IMR-90 (cell line): ENCODE results near the gene UBE2E2. TPM values are rescaled to one million over a fixed set of nuclear protein-coding genes. Genes with fewer than 3 reads are reported as not detected.

Experiments used
- ATAC-seq: fragments of 200-7000 bp; cut with Tn5 transposase; 2 replicates; pipeline ENCODE4 v1.9.1; 2020; ENCODE audit warnings: low read depth, mild to moderate bottlenecking, moderate library complexity
- BruUV-seq: library from RNA; stranded (reverse); fragments of 400-500 nt; replicated peaks from 2 replicates; lab custom pipeline; 2021; lab: Mats Ljungman, UMichigan
- CTCF ChIA-PET: fragments of 300-600 bp; formaldehyde crosslinking; extraction: SDS; loops from one replicate; lab custom pipeline; 2021; ENCODE audit warnings: antibody characterized with exemption; lab: Yijun Ruan, JAX
- POLR2A ChIA-PET: fragments of 300-600 bp; sonication (Branson Sonifier 250); formaldehyde crosslinking; loops from one replicate; lab custom pipeline; 2022; ENCODE audit warnings: antibody characterized with exemption; ENCODE audit not compliant: unreplicated experiment; lab: Charles Lee
- DNase-seq: peaks from one replicate; pipeline ENCODE4 v3.0.0; 2013
- H2AFZ ChIP-seq: replicated peaks from 2 replicates; pipeline ENCODE3; 2013; ENCODE audit warnings: low read length, mild to moderate bottlenecking; ENCODE audit not compliant: poor library complexity
- H2AK5ac ChIP-seq: 2 replicates; pipeline ENCODE4 v1.6.1; 2013; ENCODE audit warnings: low read depth, low read length, inconsistent platforms
- H2AK9ac ChIP-seq: replicated peaks from 2 replicates; pipeline ENCODE3; 2013; ENCODE audit warnings: mild to moderate bottlenecking, low read depth, low read length, moderate library complexity; ENCODE audit not compliant: poor library complexity
- H2BK120ac ChIP-seq: 2 replicates; pipeline ENCODE4 v1.6.1; 2013; ENCODE audit warnings: low read depth, low read length, inconsistent platforms
- H2BK15ac ChIP-seq: 3 replicates; pipeline ENCODE4 v1.6.1; 2013; ENCODE audit warnings: low read depth, low read length, inconsistent platforms
- H2BK20ac ChIP-seq: 2 replicates; pipeline ENCODE4 v1.6.1; 2013; ENCODE audit warnings: low read depth, mild to moderate bottlenecking, inconsistent platforms, low read length, moderate library complexity
- H2BK5ac ChIP-seq: 2 replicates; pipeline ENCODE4 v1.6.1; 2013; ENCODE audit warnings: mild to moderate bottlenecking, low read depth, low read length, inconsistent platforms; ENCODE audit not compliant: poor library complexity, severe bottlenecking
- H3K14ac ChIP-seq: replicated peaks from 2 replicates; pipeline ENCODE4 v1.6.1; 2013; ENCODE audit warnings: low read depth, low read length, inconsistent platforms
- H3K18ac ChIP-seq: 2 replicates; pipeline ENCODE4 v1.6.1; 2013; ENCODE audit warnings: low read depth, low read length, control low read depth
- H3K23ac ChIP-seq: 2 replicates; pipeline ENCODE4 v1.6.1; 2013; ENCODE audit warnings: low read depth, low read length, inconsistent platforms
- H3K27ac ChIP-seq: 2 replicates; pipeline ENCODE4 v1.5.1; 2013; ENCODE audit warnings: mild to moderate bottlenecking, control low read depth, low read length; ENCODE audit not compliant: insufficient read depth
- H3K27me3 ChIP-seq: 2 replicates; pipeline ENCODE4 v1.6.1; 2013; ENCODE audit warnings: low read length; ENCODE audit not compliant: control insufficient read depth, insufficient read depth
- H3K36me3 ChIP-seq: 2 replicates; pipeline ENCODE4 v1.6.1; 2013; ENCODE audit warnings: low read length, mixed read lengths; ENCODE audit not compliant: control insufficient read depth, insufficient read depth
- H3K4ac ChIP-seq: 2 replicates; pipeline ENCODE4 v1.6.1; 2013; ENCODE audit warnings: low read depth, low read length, inconsistent platforms
- H3K4me1 ChIP-seq: 2 replicates; pipeline ENCODE4 v1.6.1; 2013; ENCODE audit warnings: low read length, mixed read lengths; ENCODE audit not compliant: control insufficient read depth, insufficient read depth
- H3K4me2 ChIP-seq: 2 replicates; pipeline ENCODE4 v1.6.1; 2013; ENCODE audit warnings: low read depth, mild to moderate bottlenecking, control low read depth, low read length, moderate library complexity
- H3K4me3 ChIP-seq: 2 replicates; pipeline ENCODE4 v1.5.1; 2013; ENCODE audit warnings: low read depth, mild to moderate bottlenecking, control low read depth, low read length, moderate library complexity; ENCODE audit not compliant: insufficient read depth
- H3K56ac ChIP-seq: 2 replicates; pipeline ENCODE4 v1.6.1; 2013; ENCODE audit warnings: low read length, inconsistent platforms; ENCODE audit not compliant: insufficient read depth; ENCODE audit errors: extremely low read depth
- H3K79me1 ChIP-seq, 2 experiments: 2 replicates each; pipeline ENCODE4 v1.6.1; 2013; ENCODE audit warnings: low read length in 2 of 2, inconsistent platforms in 1 of 2, low read depth in 1 of 2
- H3K9ac ChIP-seq: 2 replicates; pipeline ENCODE4 v1.6.1; 2013; ENCODE audit warnings: low read depth, low read length, control low read depth
- H3K9me1 ChIP-seq: 2 replicates; pipeline ENCODE4 v1.6.1; 2013; ENCODE audit warnings: low read length, inconsistent platforms; ENCODE audit not compliant: insufficient read depth
- H3K9me3 ChIP-seq: 2 replicates; pipeline ENCODE4 v1.6.1; 2013; ENCODE audit warnings: low read length; ENCODE audit not compliant: control insufficient read depth, insufficient read depth
- H4K20me1 ChIP-seq: 2 replicates; pipeline ENCODE4 v1.6.1; 2013; ENCODE audit warnings: low read length, inconsistent platforms; ENCODE audit not compliant: insufficient read depth
- H4K5ac ChIP-seq: 2 replicates; pipeline ENCODE4 v1.6.1; 2013; ENCODE audit warnings: mild to moderate bottlenecking, low read depth, low read length, control low read depth
- H4K8ac ChIP-seq, 2 experiments: 2 replicates each; pipeline ENCODE4 v1.6.1; 2013; ENCODE audit warnings: low read depth in 2 of 2, low read length in 2 of 2, control low read depth in 1 of 2, inconsistent platforms in 1 of 2
- H4K91ac ChIP-seq: 2 replicates; pipeline ENCODE4 v1.6.1; 2013; ENCODE audit warnings: low read depth, low read length, inconsistent platforms; ENCODE audit not compliant: insufficient read depth
- CEBPB ChIP-seq: IDR thresholded peaks from 2 replicates; pipeline ENCODE4 v1.6.1; 2012; ENCODE audit warnings: low read depth, low read length, improper control_type of control experiment
- CHD1 ChIP-seq: IDR thresholded peaks from 2 replicates; pipeline ENCODE4 v1.6.1; 2012; ENCODE audit warnings: low read depth, low read length, improper control_type of control experiment
- CTCF ChIP-seq: conservative IDR thresholded peaks from 2 replicates; pipeline ENCODE4 v1.5.1; 2012; ENCODE audit warnings: mild to moderate bottlenecking, low read depth, low read length, improper control_type of control experiment
- FOS ChIP-seq: fragments of 150-350 bp; IDR thresholded peaks from 2 replicates; pipeline ENCODE4 v1.6.1; 2016; ENCODE audit warnings: low read depth, low read length
- MAFK ChIP-seq: IDR thresholded peaks from 2 replicates; pipeline ENCODE4 v1.6.1; 2012; ENCODE audit warnings: low read depth, low read length, improper control_type of control experiment
- MAZ ChIP-seq: IDR thresholded peaks from 2 replicates; pipeline ENCODE4 v1.6.1; 2012; ENCODE audit warnings: low read depth, mild to moderate bottlenecking, low read length, improper control_type of control experiment, moderate library complexity, borderline replicate concordance
- MXI1 ChIP-seq: IDR thresholded peaks from 2 replicates; pipeline ENCODE4 v1.6.1; 2012; ENCODE audit warnings: low read depth, mild to moderate bottlenecking, low read length, moderate library complexity, borderline replicate concordance
- NFE2L2 ChIP-seq: fragments of 150-350 bp; IDR thresholded peaks from 2 replicates; pipeline ENCODE4 v1.6.1; 2016; ENCODE audit warnings: low read depth, mild to moderate bottlenecking, low read length
- POLR2A ChIP-seq: IDR thresholded peaks from 2 replicates; pipeline ENCODE4 v1.6.1; 2012; ENCODE audit warnings: mild to moderate bottlenecking, low read depth, low read length
- RAD21 ChIP-seq: IDR thresholded peaks from 2 replicates; pipeline ENCODE4 v1.6.1; 2012; ENCODE audit warnings: low read length, improper control_type of control experiment
- RCOR1 ChIP-seq: IDR thresholded peaks from 2 replicates; pipeline ENCODE4 v1.6.1; 2012; ENCODE audit warnings: mild to moderate bottlenecking, low read length, improper control_type of control experiment; ENCODE audit not compliant: insufficient replicate concordance
- RFX5 ChIP-seq: IDR thresholded peaks from 2 replicates; pipeline ENCODE4 v1.8.0; 2012; ENCODE audit warnings: low read depth, mild to moderate bottlenecking, low read length, moderate library complexity
- SMC3 ChIP-seq: fragments of 150-350 bp; IDR thresholded peaks from 2 replicates; pipeline ENCODE4 v1.6.1; 2016; ENCODE audit warnings: low read depth, mild to moderate bottlenecking, antibody characterized with exemption, low read length, moderate library complexity
- WGBS, 2 experiments: methylation state at CpG; one replicate each; pipeline versions ENCODE4 v1.1.5 to v1.1.7; 2013; ENCODE audit warnings: missing lambda C conversion rate in 2 of 2; ENCODE audit not compliant: insufficient read length in 1 of 2; ENCODE audit errors: extremely low coverage in 2 of 2; 5-methylcytosine and 5-hydroxymethylcytosine counted together
- dilution Hi-C: fragments of 300-500 bp; cut with HindIII; formaldehyde crosslinking; loops from one replicate; pipeline ENCODE4 v1.14.3; 2018; ENCODE audit warnings: low sequenced_read_pairs; ENCODE audit not compliant: unreplicated experiment
- in situ Hi-C: fragments of 300-500 bp; cut with MboI; formaldehyde crosslinking; loops from 3 replicates; pipeline ENCODE4 v1.14.3; 2019; ENCODE audit warnings: low sequenced_read_pairs, inconsistent platforms, mixed read lengths
- intact Hi-C: fragments of 100-400 bp; cut with micrococcal nuclease; formaldehyde crosslinking; loops from 2 replicates; pipeline ENCODE4 v1.10.0; 2022
- polyA plus RNA-seq, 3 experiments: library from polyadenylated mRNA; depleted of rRNA; stranded (reverse); fragments of >200 nt; gene quantifications; 2 replicates each; pipeline ENCODE4 v1.2.3, GENCODE V29; 2012; ENCODE audit warnings: low replicate concordance in 1 of 3
- total RNA-seq: library from RNA; depleted of rRNA; stranded (reverse); fragments of >200 nt; gene quantifications from 2 replicates; pipeline ENCODE4 v1.2.3, GENCODE V29; 2012

Gene UBE2E2
- total and polyA plus RNA-seq, 2 of the 4 experiments (the other 2 are of a cell fraction) = 18.6 to 32.7 TPM

DNA sequence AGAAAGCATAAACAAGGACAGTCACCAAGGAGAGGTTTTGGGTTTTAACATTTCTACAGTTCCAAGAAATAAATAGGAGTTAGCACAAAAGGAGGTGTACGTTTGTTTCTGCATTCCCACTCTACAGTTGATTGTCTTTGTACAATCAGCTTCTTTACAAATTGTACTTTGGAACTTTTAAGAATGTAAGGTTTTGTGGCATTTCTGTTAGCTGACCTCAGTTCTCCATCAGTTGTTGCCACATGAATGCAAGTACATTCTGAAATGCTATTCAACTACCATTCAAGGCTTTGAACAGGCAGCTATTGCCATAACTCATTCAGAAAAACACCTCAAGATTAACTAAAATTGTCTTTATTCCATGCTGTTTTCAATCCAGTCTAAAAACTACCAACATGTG is 349.4 kb downstream of the UBE2E2 start:
- Histone ChIP-seq H3K4me1 (peaks cover 2% of the 10 kb centered on the region; the same call in 1 of the 2 replicates), H3K14ac (no peak overlapping the region), H4K91ac (no peak overlapping the region), H3K36me3 (no peaks in the 10 kb centered on the region), H4K5ac (no peak overlapping the region), H3K4me3 (no peak overlapping the region), H2AK5ac (no peak overlapping the region), H2AK9ac (no peak overlapping the region), H2BK15ac (no peak overlapping the region), H3K9ac (no peak overlapping the region), H4K8ac (no peak overlapping the region), H3K56ac (no peak overlapping the region), H3K27me3 (no peaks in the 10 kb centered on the region), H3K4me2 (no peak overlapping the region), H2BK20ac (no peak overlapping the region), H3K18ac (no peak overlapping the region), H2BK120ac (no peak overlapping the region), H2AFZ (no peak overlapping the region), H3K9me3 (no peaks in the 10 kb centered on the region), H2BK5ac (no peak overlapping the region), H3K9me1 (no peaks in the 10 kb centered on the region), H3K4ac (no peak overlapping the region), H3K27ac (no peak overlapping the region), H3K79me1 (no peaks in the 10 kb centered on the region), H3K23ac (no peak overlapping the region), H4K20me1 (no peaks in the 10 kb centered on the region)
- BruUV-seq = no TSS peak
- ChIA-PET POLR2A (no interaction called here), CTCF (no interaction called here)
- DNase-seq (no peak), ATAC-seq (no peak)
- no CpG with 5 or more reads among the region's 1 CpG for WGBS, 2 experiments
- dilution Hi-C loops (no loop called here), in situ Hi-C loops (no loop called here), intact Hi-C loops (no loop called here)
- TF ChIP-seq MXI1 (no peak), RCOR1 (no peak), MAFK (no peak), RFX5 (no peak), CHD1 (no peak), FOS (no peak), NFE2L2 (no peak), RAD21 (no peak), CEBPB (no peak), POLR2A (no peak), CTCF (no peak), SMC3 (no peak), MAZ (no peak)
